ENCODE results near the gene WBP1. TPM values are rescaled to one million over a fixed set of nuclear protein-coding genes. Genes with fewer than 3 reads are reported as not detected.
"Not testable (repeated sequence)": the region's sequence is repeated elsewhere in the genome, so short reads cannot be mapped to it uniquely, and the experiment has no call there.

Gene WBP1
- total and polyA plus RNA-seq, 7 experiments from 2014 or later: 33.3 to 127 (median 58.9) TPM

DNA sequence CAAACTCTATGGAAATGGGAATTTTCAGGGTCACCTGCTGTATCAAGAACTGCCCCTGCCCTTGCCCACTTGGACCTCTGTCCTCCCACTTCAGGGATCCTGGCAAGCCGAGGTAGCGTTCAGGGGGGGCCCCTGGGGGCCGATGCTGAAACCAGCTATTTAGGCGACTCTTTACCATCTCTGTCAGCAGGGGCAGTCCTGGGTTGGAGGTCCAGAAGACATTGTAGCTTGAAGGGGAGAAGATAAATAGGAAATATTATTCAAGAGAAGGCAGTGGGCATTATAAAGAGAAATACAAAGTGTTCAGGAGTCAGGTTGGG is 4.5 kb downstream of the WBP1 start:
- H3K9me3 Mint-ChIP-seq: peaks cover 0 to 4% (median 0%) of the 10 kb centered on the region in 11 donors
- intact Hi-C loops (cut with micrococcal nuclease): no loop called here
- CTCF ChIA-PET: no interaction called here
- Histone ChIP-seq H3K36me3 (ENCODE audit: control insufficient read depth in 2 of 3, insufficient read depth in 3 of 3, low read length in 3 of 3) (peaks cover 0 to 29% (median 0%) of the 10 kb centered on the region in 3 experiments), H3K9me3 (ENCODE audit: control insufficient read depth in 2 of 3, low read length in 3 of 3) (no peaks in the 10 kb centered on the region), H3K27me3 (ENCODE audit: control insufficient read depth in 2 of 2, insufficient read depth in 2 of 2, low read length in 2 of 2) (no peaks in the 10 kb centered on the region), H3K4me1 (ENCODE audit: control insufficient read depth in 2 of 2, insufficient read depth in 2 of 2, low read length in 2 of 2) (peaks cover 15% of the 10 kb centered on the region in 2 donors), H3K27ac (ENCODE audit: low read depth, low read length) (no peak overlapping the region), H3K4me3 (ENCODE audit: low read length) (no peak overlapping the region)
- peaks cover 6 to 51% (median 42%) of the 10 kb centered on the region in 7 donors for H3K4me1 Mint-ChIP-seq
- H3K27ac Mint-ChIP-seq: peak overlapping the region in 5 of 9 donors; percentile 18 to 78 (median 59)
- DNase-seq (no peak), ATAC-seq (no peak)
- peaks cover 0 to 9% (median 0%) of the 10 kb centered on the region in 5 donors for H3K36me3 Mint-ChIP-seq
- POLR2A ChIA-PET: interaction anchor here (0.6 to 10.8 kb wide), 3 partner anchors 11 to 82 kb away, joined by 3 to 197 read pairs (median 177); partner anchors contain the start of genes CCDC142, MRPL53 and TTC31
- H3K27me3 Mint-ChIP-seq: peaks cover 0 to 2% (median 0%) of the 10 kb centered on the region in 5 donors
- peak overlapping the region; percentile 10 to 95 (median 67) for H3K4me3 Mint-ChIP-seq

DNA sequence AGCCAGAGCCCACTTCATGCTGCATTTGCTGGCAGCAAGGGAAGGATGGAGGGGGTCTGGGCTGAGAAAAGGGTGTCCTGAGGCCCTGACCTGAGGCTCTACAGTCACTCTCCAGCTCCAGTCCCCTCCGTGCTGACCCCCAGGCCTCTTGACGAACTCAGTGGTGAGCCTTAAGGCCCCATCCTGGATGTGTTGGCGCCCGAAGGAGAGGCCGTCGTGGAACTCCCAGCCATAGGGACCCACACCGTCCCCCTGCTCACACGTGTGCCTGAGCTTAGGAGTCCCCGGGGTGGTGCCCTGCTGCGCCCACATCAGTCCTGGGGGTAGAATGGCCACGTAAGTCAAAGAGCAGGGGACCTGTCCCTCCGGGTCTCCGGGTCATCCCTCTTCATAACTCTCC is 6.2 kb downstream of the WBP1 start:
- Histone ChIP-seq H3K4me3 (ENCODE audit: low read length) (peak overlapping the region; percentile 96), H3K36me3 (ENCODE audit: control insufficient read depth in 2 of 3, insufficient read depth in 3 of 3, low read length in 3 of 3) (peaks cover 0 to 29% (median 0%) of the 10 kb centered on the region in 3 experiments), H3K27ac (ENCODE audit: low read depth, low read length) (peak overlapping the region; percentile 98), H3K27me3 (ENCODE audit: control insufficient read depth in 2 of 2, insufficient read depth in 2 of 2, low read length in 2 of 2) (no peaks in the 10 kb centered on the region), H3K9me3 (ENCODE audit: control insufficient read depth in 2 of 3, low read length in 3 of 3) (no peaks in the 10 kb centered on the region), H3K4me1 (ENCODE audit: control insufficient read depth in 2 of 2, insufficient read depth in 2 of 2, low read length in 2 of 2) (peaks cover 9 to 10% of the 10 kb centered on the region in 2 donors)
- H3K4me3 Mint-ChIP-seq: peak overlapping the region; percentile 72 to 100 (median 96)
- no peaks in the 10 kb centered on the region for H3K9me3 Mint-ChIP-seq
- intact Hi-C loops (cut with micrococcal nuclease): loop anchor here in 1 of 2 donors (1.0 kb wide), 1 partner anchor 8 kb away; the partner anchor contains the start of gene MRPL53
- no peak for DNase-seq
- H3K36me3 Mint-ChIP-seq: peaks cover 0 to 9% (median 0%) of the 10 kb centered on the region in 5 donors
- no peak for ATAC-seq
- peaks cover 4 to 40% (median 29%) of the 10 kb centered on the region in 7 donors for H3K4me1 Mint-ChIP-seq
- peak overlapping the region; percentile 21 to 97 (median 88) for H3K27ac Mint-ChIP-seq
- H3K27me3 Mint-ChIP-seq: no peaks in the 10 kb centered on the region
- ChIA-PET POLR2A (interaction anchor here (0.8 to 6.5 kb wide), 6 partner anchors 7 to 62 kb away, joined by 4 to 64 read pairs (median 8); partner anchors contain the start of genes CCDC142, DQX1, INO80B and MRPL53), CTCF (interaction anchor here (0.6 kb wide), 1 partner anchor 12 kb away, joined by 4 read pairs; no protein-coding TSS in a partner anchor)

DNA sequence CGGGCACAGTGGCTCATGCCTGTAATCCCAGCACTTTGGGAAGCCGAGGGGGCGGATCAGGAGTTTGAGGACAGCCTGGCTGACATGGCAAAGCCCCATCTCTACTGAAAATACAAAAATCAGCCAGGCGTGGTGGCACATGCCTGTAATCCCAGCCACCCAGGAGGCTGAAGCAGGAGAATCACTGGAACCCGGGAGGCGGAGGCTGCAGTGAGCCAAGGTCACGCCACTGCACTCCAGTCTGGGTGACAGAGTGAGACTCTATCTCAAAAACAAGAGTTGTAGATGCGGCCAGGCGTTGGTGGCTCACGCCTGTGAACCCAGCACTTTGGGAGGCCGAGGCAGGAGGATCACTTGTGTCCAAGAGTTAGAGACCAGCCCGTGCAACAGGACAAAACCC is 12.5 kb downstream of the WBP1 start:
- ATAC-seq; H3K27me3 ChIP-seq (ENCODE audit: control insufficient read depth in 2 of 2, insufficient read depth in 2 of 2, low read length in 2 of 2); H3K9me3 ChIP-seq (ENCODE audit: control insufficient read depth in 2 of 3, low read length in 3 of 3); DNase-seq; intact Hi-C loops (cut with micrococcal nuclease); H3K4me3 ChIP-seq (ENCODE audit: low read length); H3K27me3 Mint-ChIP-seq; H3K9me3 Mint-ChIP-seq; CTCF ChIA-PET: not testable (repeated sequence)
- H3K4me3 Mint-ChIP-seq: peak overlapping the region; percentile 12 to 81 (median 70)
- peaks cover 0 to 14% (median 4%) of the 10 kb centered on the region in 3 experiments for H3K36me3 ChIP-seq (ENCODE audit: control insufficient read depth in 2 of 3, insufficient read depth in 3 of 3, low read length in 3 of 3)
- peaks cover 0 to 23% (median 9%) of the 10 kb centered on the region in 5 donors for H3K36me3 Mint-ChIP-seq
- POLR2A ChIA-PET: interaction anchor here (0.9 to 6.6 kb wide), 3 partner anchors 11 to 55 kb away, joined by 3 to 177 read pairs (median 80); partner anchors contain the start of genes CCDC142, INO80B, TTC31 and WBP1
- H3K27ac Mint-ChIP-seq: peak overlapping the region; percentile 55 to 91 (median 84)
- H3K4me1 Mint-ChIP-seq: peaks cover 14 to 37% (median 33%) of the 10 kb centered on the region in 7 donors
- H3K27ac ChIP-seq (ENCODE audit: low read depth, low read length): peak overlapping the region; percentile 91
- H3K4me1 ChIP-seq (ENCODE audit: control insufficient read depth in 2 of 2, insufficient read depth in 2 of 2, low read length in 2 of 2): peaks cover 14 to 19% of the 10 kb centered on the region in 2 donors

DNA sequence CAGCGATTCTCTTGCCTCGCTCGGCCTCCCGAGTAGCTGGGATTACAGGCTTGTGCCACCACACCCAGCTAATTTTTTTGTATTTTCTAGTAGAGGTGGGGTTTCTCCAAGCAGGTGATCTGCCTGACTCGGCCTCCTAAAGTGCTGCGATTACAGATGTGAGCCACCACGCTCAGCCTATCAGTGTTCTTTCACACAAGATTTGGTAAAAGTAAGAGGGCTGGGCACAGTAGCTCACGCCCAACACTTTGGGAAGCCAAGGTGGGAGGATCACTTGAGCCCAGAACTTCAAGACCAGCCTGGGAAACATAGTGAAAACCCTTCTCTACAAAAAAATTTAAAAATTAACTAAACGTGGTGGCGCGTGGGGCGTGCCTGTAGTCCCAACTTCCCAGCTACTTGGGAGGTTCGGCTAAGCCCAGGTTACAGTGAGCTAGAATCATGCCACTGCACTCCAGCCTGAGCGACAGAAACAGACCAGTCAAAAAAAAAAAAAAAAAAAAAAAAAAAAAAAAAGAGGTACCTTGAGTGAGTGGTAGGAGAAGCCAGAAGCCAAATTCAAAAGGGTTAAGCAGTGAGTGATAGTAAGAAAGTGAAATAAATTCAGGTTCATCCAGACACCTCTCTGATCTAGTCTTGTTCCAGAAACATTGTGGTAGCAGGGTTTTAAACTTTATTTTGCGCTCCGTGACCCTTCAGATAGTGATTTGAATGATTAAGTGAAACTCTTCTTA is 13.3 kb downstream of the WBP1 start:
- Histone ChIP-seq H3K4me1 (ENCODE audit: control insufficient read depth in 2 of 2, insufficient read depth in 2 of 2, low read length in 2 of 2) (peaks cover 14 to 19% of the 10 kb centered on the region in 2 donors), H3K4me3 (ENCODE audit: low read length) (peak overlapping the region; percentile 89), H3K9me3 (ENCODE audit: control insufficient read depth in 2 of 3, low read length in 3 of 3) (no peaks in the 10 kb centered on the region), H3K27me3 (ENCODE audit: control insufficient read depth in 2 of 2, insufficient read depth in 2 of 2, low read length in 2 of 2) (no peaks in the 10 kb centered on the region), H3K27ac (ENCODE audit: low read depth, low read length) (peak overlapping the region; percentile 91), H3K36me3 (ENCODE audit: control insufficient read depth in 2 of 3, insufficient read depth in 3 of 3, low read length in 3 of 3) (peaks cover 0 to 14% (median 4%) of the 10 kb centered on the region in 3 experiments)
- POLR2A ChIA-PET: interaction anchor here (0.9 to 6.6 kb wide), 3 partner anchors 11 to 56 kb away, joined by 3 to 177 read pairs (median 80); partner anchors contain the start of genes CCDC142, INO80B, TTC31 and WBP1
- Mint-ChIP-seq H3K9me3 (peaks cover 0 to 7% (median 0%) of the 10 kb centered on the region in 11 donors), H3K4me3 (peak overlapping the region; percentile 88 to 99 (median 98)), H3K4me1 (peaks cover 9 to 32% (median 29%) of the 10 kb centered on the region in 7 donors), H3K27me3 (no peaks in the 10 kb centered on the region), H3K27ac (peak overlapping the region; percentile 94 to 99 (median 98)), H3K36me3 (peaks cover 0 to 24% (median 9%) of the 10 kb centered on the region in 5 donors)
- CTCF ChIA-PET: no interaction called here
- intact Hi-C loops (cut with micrococcal nuclease): loop anchor here (1.0 kb wide), 7 partner anchors 7 to 116 kb away; partner anchors contain the start of genes AUP1 (in 2 of the 2), HTRA2 (in 2 of the 2), TTC31 (in 2 of the 2) and WBP1 (in 2 of the 2)
- DNase-seq (no peak), ATAC-seq (no peak)

DNA sequence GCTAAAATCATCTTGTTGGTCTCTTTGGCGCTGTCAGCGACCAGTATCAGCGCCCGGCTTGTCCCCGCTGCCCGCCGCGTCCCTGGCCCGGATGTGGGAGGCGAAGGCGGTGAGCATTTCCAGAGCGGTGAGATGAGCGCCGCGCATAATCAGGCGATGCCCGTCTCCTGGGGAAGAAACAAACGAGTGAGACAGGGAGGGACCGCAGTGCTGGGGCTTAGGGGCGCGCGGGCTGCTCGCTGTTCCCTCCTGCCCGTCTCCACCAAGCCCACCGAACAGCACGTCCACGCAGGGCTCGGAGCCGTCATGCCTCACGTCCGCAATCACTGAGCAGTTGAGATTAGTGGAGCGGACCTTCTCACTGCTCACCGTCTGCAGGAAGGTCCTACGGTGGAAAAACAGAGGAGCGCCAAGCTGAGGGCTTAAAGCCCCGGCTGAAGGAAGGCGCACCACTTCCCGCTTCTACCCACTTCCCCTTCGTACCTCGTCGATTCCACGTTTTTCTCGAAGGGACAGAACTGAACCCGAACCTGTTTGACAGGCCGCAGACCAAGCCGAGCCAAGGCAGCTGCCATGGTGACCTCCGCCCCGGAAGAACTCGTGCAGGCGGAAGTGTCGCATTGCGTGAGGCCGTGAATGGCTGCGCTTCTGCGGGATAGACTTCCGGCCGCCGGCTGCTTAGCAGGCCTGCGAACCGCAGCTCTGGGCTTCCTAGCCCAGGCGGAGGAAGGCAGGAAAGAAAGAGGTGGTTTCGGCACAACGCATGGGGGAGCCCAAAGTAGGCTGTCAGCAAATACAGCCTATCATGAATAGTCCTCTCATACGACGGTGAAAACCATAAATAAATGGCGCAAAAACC is 14.1 kb downstream of the WBP1 start, which contains the start of gene MRPL53:
Gene MRPL53, minus strand, starts transcription at position 595 of the 859 bp plus-strand sequence. Its CDS starts 20 bp downstream, at position 575.
- H3K27ac Mint-ChIP-seq: peak within 1 kb of the TSS; percentile 94 to 99 (median 98)
- peaks cover 0 to 24% (median 9%) of the 10 kb centered on the region in 5 donors for H3K36me3 Mint-ChIP-seq
- H3K4me1 Mint-ChIP-seq: peaks cover 9 to 32% (median 29%) of the 10 kb centered on the region in 7 donors
- Histone ChIP-seq H3K36me3 (ENCODE audit: control insufficient read depth in 2 of 3, insufficient read depth in 3 of 3, low read length in 3 of 3) (peaks cover 0 to 14% (median 4%) of the 10 kb centered on the region in 3 experiments), H3K4me3 (ENCODE audit: low read length) (peak within 1 kb of the TSS; percentile 89), H3K27ac (ENCODE audit: low read depth, low read length) (peak within 1 kb of the TSS; percentile 91), H3K4me1 (ENCODE audit: control insufficient read depth in 2 of 2, insufficient read depth in 2 of 2, low read length in 2 of 2) (peaks cover 14 to 19% of the 10 kb centered on the region in 2 donors), H3K27me3 (ENCODE audit: control insufficient read depth in 2 of 2, insufficient read depth in 2 of 2, low read length in 2 of 2) (no peaks in the 10 kb centered on the region), H3K9me3 (ENCODE audit: control insufficient read depth in 2 of 3, low read length in 3 of 3) (no peaks in the 10 kb centered on the region)
- ATAC-seq (peak; percentile 96), DNase-seq (peak; percentile 91 to 98 (median 95))
- ChIA-PET POLR2A (interaction anchor here (0.7 to 6.6 kb wide), 12 partner anchors 8 to 115 kb away, joined by 3 to 177 read pairs (median 4); partner anchors contain the start of genes CCDC142, INO80B, PCGF1 and TTC31), CTCF (interaction anchor here (1.0 to 2.2 kb wide), 4 partner anchors 10 to 116 kb away, joined by 3 to 15 read pairs (median 4); partner anchors contain the start of genes CCDC142, INO80B and TTC31)
- intact Hi-C loops (cut with micrococcal nuclease): loop anchor here (1.0 kb wide), 7 partner anchors 8 to 115 kb away; partner anchors contain the start of genes AUP1 (in 2 of the 2), HTRA2 (in 2 of the 2), TTC31 (in 2 of the 2) and WBP1 (in 2 of the 2)
- no peaks in the 10 kb centered on the region for H3K27me3 Mint-ChIP-seq
- H3K9me3 Mint-ChIP-seq: peaks cover 0 to 7% (median 0%) of the 10 kb centered on the region in 11 donors
- peak within 1 kb of the TSS; percentile 88 to 99 (median 98) for H3K4me3 Mint-ChIP-seq

All from naive thymus-derived CD4-positive, alpha-beta T cell (primary cell).